ENCODE data around the gene DMKN. TPM values are rescaled to one million over a fixed set of nuclear protein-coding genes. Genes with fewer than 3 reads are reported as not detected.

Gene DMKN
- total and polyA plus RNA-seq, 2 of the 8 experiments (the other 6 are each of a cell fraction or from before 2014, with no cell fraction given): 290 to 330 TPM

- 91% methylated on average over 2 of the region's 2 CpGs; no CpG with 5 or more reads in 1 of the 2 experiments for WGBS, 2 experiments (ENCODE audit: extremely low coverage in 1 of 2, insufficient coverage in 1 of 2, insufficient read length in 1 of 2, insufficient replicate concordance in 2 of 2, low coverage in 1 of 2, low lambda C conversion rate in 2 of 2, missing lambda C conversion rate in 1 of 2)
- FAIRE-seq: no peak
- TF ChIP-seq SP2 (IDR thresholded peaks at IDR 0.05; ENCODE audit: low read length) (no peak), CEBPB (IDR thresholded peaks at IDR 0.05; ENCODE audit: low read depth, low read length) (no peak), ZNF274 (IDR thresholded peaks at IDR 0.05; ENCODE audit: borderline replicate concordance, extremely low read depth, low read length) (no peak), CBX8 (IDR thresholded peaks at IDR 0.05; ENCODE audit: borderline replicate concordance, low read depth, low read length) (no peak), E2F6 (IDR thresholded peaks at IDR 0.05) (no peak), ATF3 (IDR thresholded peaks at IDR 0.05; ENCODE audit: insufficient read depth, low read depth, low read length) (no peak), TAF1 (IDR thresholded peaks at IDR 0.05; ENCODE audit: low read depth, low read length) (no peak), KDM4A (IDR thresholded peaks at IDR 0.05; ENCODE audit: low read depth, low read length, severe bottlenecking) (no peak), TBP (IDR thresholded peaks at IDR 0.05; ENCODE audit: low read depth, low read length) (no peak), TCF12 (IDR thresholded peaks at IDR 0.05; ENCODE audit: low read depth, low read length) (no peak), POLR2AphosphoS5 (IDR thresholded peaks at IDR 0.05; ENCODE audit: low read depth, low read length) (no peak)
These were observed 3.9 kb upstream of the DMKN start for GRCh38 chr19:35517342-35517741.

More at GRCh38 chr19:35517342-35517741, 3.9 kb upstream of the DMKN start:
- Histone ChIP-seq H3K23me2 (ENCODE audit: low read depth, low read length) (peaks cover 5% of the 10 kb centered on the region; the same call in 1 of the 2 replicates), H2AFZ (ENCODE audit: low read length) (no peak overlapping the region), H3K4me3 (ENCODE audit: extremely low read depth in 1 of 4, insufficient read depth in 2 of 4, low read depth in 3 of 4, low read length in 4 of 4) (no peak overlapping the region), H3K56ac (replicated peaks; ENCODE audit: insufficient read length, low read depth, low read length) (no peak overlapping the region), H2AK5ac (ENCODE audit: low read depth, low read length) (no peak overlapping the region), H4K8ac (ENCODE audit: extremely low read depth, insufficient read depth, low read length) (no peak overlapping the region; the same call in 1 of the 2 replicates), H3K14ac (ENCODE audit: insufficient read length) (no peak overlapping the region), H3K79me2 (ENCODE audit: control insufficient read depth in 1 of 2, insufficient read depth in 2 of 2, low read length in 2 of 2) (no peaks in the 10 kb centered on the region), H2BK5ac (ENCODE audit: low read depth, low read length) (no peak overlapping the region), H3K4ac (replicated peaks; ENCODE audit: insufficient read length, low read depth, low read length) (no peak overlapping the region), H3K18ac (ENCODE audit: extremely low read depth, low read length) (no peak overlapping the region), H3K9me3 (ENCODE audit: insufficient read depth in 2 of 2, low read depth in 1 of 2, low read length in 1 of 2) (no peaks in the 10 kb centered on the region), H3K4me2 (ENCODE audit: insufficient read depth in 1 of 2, low read depth in 2 of 2, low read length in 2 of 2) (no peak overlapping the region), H4K20me1 (replicated peaks in 1 of 2; ENCODE audit: control insufficient read depth in 1 of 2, insufficient read depth in 2 of 2, low read length in 2 of 2) (no peaks in the 10 kb centered on the region), H4K5ac (ENCODE audit: insufficient read length, low read depth, low read length) (no peak overlapping the region), H3K79me1 (ENCODE audit: low read depth, low read length) (no peaks in the 10 kb centered on the region; the same call in 1 of the 2 replicates), H3K9ac (replicated peaks in 1 of 4; ENCODE audit: extremely low read depth in 1 of 4, low read depth in 3 of 4, low read length in 3 of 4) (no peak overlapping the region), H4K91ac (replicated peaks; ENCODE audit: insufficient read length, low read length) (no peak overlapping the region), H2BK120ac (replicated peaks; ENCODE audit: low read depth, low read length) (no peak overlapping the region), H2BK12ac (ENCODE audit: low read depth, low read length) (no peak overlapping the region), H3K27ac (ENCODE audit: low read depth, low read length) (no peak overlapping the region), H2BK20ac (ENCODE audit: low read length) (no peak overlapping the region), H3K36me3 (ENCODE audit: control insufficient read depth in 2 of 4, insufficient read depth in 4 of 4, low read length in 3 of 4) (no peaks in the 10 kb centered on the region), H3K27me3 (replicated peaks in 1 of 4; ENCODE audit: control insufficient read depth in 3 of 4, extremely low read depth in 1 of 4, insufficient read depth in 3 of 4, low read length in 3 of 4) (peaks cover 0 to 5% (median 3%) of the 10 kb centered on the region in 4 experiments; a peak in 2 of 7 replicates), H3K4me1 (replicated peaks in 1 of 4; ENCODE audit: control insufficient read depth in 3 of 4, insufficient read depth in 4 of 4, low read length in 3 of 4) (peaks cover 0 to 25% (median 17%) of the 10 kb centered on the region in 4 experiments; a peak in 6 of 7 replicates), H3K23ac (ENCODE audit: insufficient read length) (no peak overlapping the region), H2BK15ac (ENCODE audit: low read length) (no peak overlapping the region)
- ChIA-PET POLR2A (ENCODE audit: partially characterized antibody) (interaction anchor here (0.9 to 2.3 kb wide), 7 partner anchors 8 to 22 kb away, joined by 3 to 5 read pairs (median 4); no protein-coding TSS in a partner anchor), CTCF (ENCODE audit: partially characterized antibody) (interaction anchor here (1.2 to 1.4 kb wide), 3 partner anchors 18 to 75 kb away, joined by 3 to 6 read pairs (median 4); no protein-coding TSS in a partner anchor)
- no peak for DNase-seq (ENCODE audit: low read depth in 1 of 2, low spot score in 2 of 2)

All from H1 (cell line).